SH-SY5Y (cell line): ENCODE results near the gene WTIP.

ENCODE experiments used
- GATA2 ChIP-seq: IDR thresholded peaks from 2 replicates; pipeline ENCODE4 v1.6.1; 2011; ENCODE audit warnings: mild to moderate bottlenecking, low read depth, low read length
- GATA3 ChIP-seq: IDR thresholded peaks from 2 replicates; pipeline ENCODE4 v1.6.1; 2011; ENCODE audit warnings: low read depth, mild to moderate bottlenecking, low read length, moderate library complexity

Gene WTIP

GRCh38 chr19:34480971-34481841 lies at the start of gene WTIP:
TSS of gene WTIP (plus strand) at chr19:34481758. CDS start at chr19:34481975, 217 bp downstream.
- TF ChIP-seq GATA3, result no peak
- TF ChIP-seq GATA2, result no peak

- TF ChIP-seq GATA3, result no peak
- TF ChIP-seq GATA2, result no peak
Measured at GRCh38 chr19:34432797-34433196, 48.8 kb upstream of the WTIP start.

- TF ChIP-seq GATA3, result no peak
Measured at GRCh38 chr19:34436716-34437115, 44.8 kb upstream of the WTIP start.

- no peak for TF ChIP-seq GATA3
- no peak for TF ChIP-seq GATA2
Measured at GRCh38 chr19:34448191-34448590, 33.4 kb upstream of the WTIP start.

GRCh38 chr19:34452723-34453122 lies 28.8 kb upstream of the WTIP start:
- TF ChIP-seq GATA2, result no peak
- TF ChIP-seq GATA3, result no peak

GRCh38 chr19:34454091-34454490 lies 27.5 kb upstream of the WTIP start:
- TF ChIP-seq GATA2, result no peak
- TF ChIP-seq GATA3, result no peak

- TF ChIP-seq GATA2 (no peak), GATA3 (no peak)
Measured at GRCh38 chr19:34454685-34455084, 26.9 kb upstream of the WTIP start.

- no peak for TF ChIP-seq GATA2
- no peak for TF ChIP-seq GATA3
Measured at GRCh38 chr19:34457446-34457845, 24.1 kb upstream of the WTIP start.

- TF ChIP-seq GATA3, result no peak
- no peak for TF ChIP-seq GATA2
Measured at GRCh38 chr19:34458677-34459076, 22.9 kb upstream of the WTIP start.

- TF ChIP-seq GATA3 (no peak), GATA2 (no peak)
Measured at GRCh38 chr19:34459614-34460013, 21.9 kb upstream of the WTIP start.

- TF ChIP-seq GATA3 (no peak), GATA2 (no peak)
Measured at GRCh38 chr19:34461375-34462100, 20.0 kb upstream of the WTIP start.

GRCh38 chr19:34468409-34468808 lies 13.1 kb upstream of the WTIP start:
- TF ChIP-seq GATA3 (no peak), GATA2 (no peak)

- TF ChIP-seq GATA2, result no peak
- TF ChIP-seq GATA3, result no peak
Measured at GRCh38 chr19:34471906-34472700, 9.5 kb upstream of the WTIP start.
